Measurements from ENCODE around the gene LENG9. TPM values are rescaled to one million over a fixed set of nuclear protein-coding genes. Genes with fewer than 3 reads are reported as not detected.

Gene LENG9
- total and polyA plus RNA-seq, 2 of the 13 experiments (the other 11 are each of a cell fraction or from before 2014, with no cell fraction given) = 0.75 to 2.9 TPM

GRCh38 chr19:54464630-54465425, 1.2 kb upstream of the LENG9 start (continued):
- no peak for TF ChIP-seq ARID5B (CRISPR knock-in tag; IDR thresholded peaks at IDR 0.05)
- TF ChIP-seq ZNF512 (CRISPR knock-in tag; IDR thresholded peaks at IDR 0.05) = no peak
- no peak for TF ChIP-seq EEA1 (CRISPR knock-in tag; IDR thresholded peaks at IDR 0.05; ENCODE audit: borderline replicate concordance)
- TF ChIP-seq ZNF703 (CRISPR knock-in tag; IDR thresholded peaks at IDR 0.05; ENCODE audit: borderline replicate concordance) = no peak
- no peak for TF ChIP-seq ZXDC (CRISPR knock-in tag; IDR thresholded peaks at IDR 0.05)
- no peak for TF ChIP-seq ZNF558 (CRISPR knock-in tag; IDR thresholded peaks at IDR 0.05; ENCODE audit: borderline replicate concordance)
- peak; percentile 70 for TF ChIP-seq ZGPAT (CRISPR knock-in tag; IDR thresholded peaks at IDR 0.05)
- TF ChIP-seq, protein P1, sequence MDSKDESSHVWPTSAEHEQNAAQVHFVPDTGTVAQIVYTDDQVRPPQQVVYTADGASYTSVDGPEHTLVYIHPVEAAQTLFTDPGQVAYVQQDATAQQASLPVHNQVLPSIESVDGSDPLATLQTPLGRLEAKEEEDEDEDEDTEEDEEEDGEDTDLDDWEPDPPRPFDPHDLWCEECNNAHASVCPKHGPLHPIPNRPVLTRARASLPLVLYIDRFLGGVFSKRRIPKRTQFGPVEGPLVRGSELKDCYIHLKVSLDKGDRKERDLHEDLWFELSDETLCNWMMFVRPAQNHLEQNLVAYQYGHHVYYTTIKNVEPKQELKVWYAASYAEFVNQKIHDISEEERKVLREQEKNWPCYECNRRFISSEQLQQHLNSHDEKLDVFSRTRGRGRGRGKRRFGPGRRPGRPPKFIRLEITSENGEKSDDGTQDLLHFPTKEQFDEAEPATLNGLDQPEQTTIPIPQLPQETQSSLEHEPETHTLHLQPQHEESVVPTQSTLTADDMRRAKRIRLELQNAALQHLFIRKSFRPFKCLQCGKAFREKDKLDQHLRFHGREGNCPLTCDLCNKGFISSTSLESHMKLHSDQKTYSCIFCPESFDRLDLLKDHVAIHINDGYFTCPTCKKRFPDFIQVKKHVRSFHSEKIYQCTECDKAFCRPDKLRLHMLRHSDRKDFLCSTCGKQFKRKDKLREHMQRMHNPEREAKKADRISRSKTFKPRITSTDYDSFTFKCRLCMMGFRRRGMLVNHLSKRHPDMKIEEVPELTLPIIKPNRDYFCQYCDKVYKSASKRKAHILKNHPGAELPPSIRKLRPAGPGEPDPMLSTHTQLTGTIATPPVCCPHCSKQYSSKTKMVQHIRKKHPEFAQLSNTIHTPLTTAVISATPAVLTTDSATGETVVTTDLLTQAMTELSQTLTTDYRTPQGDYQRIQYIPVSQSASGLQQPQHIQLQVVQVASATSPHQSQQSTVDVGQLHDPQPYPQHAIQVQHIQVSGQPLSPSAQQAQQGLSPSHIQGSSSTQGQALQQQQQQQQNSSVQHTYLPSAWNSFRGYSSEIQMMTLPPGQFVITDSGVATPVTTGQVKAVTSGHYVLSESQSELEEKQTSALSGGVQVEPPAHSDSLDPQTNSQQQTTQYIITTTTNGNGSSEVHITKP (CRISPR knock-in tag; IDR thresholded peaks at IDR 0.05; ENCODE audit: low read depth) = no peak
- TF ChIP-seq PBX3 (CRISPR knock-in tag; IDR thresholded peaks at IDR 0.05; ENCODE audit: borderline replicate concordance) = no peak

Data from HepG2 (cell line).